HEK293 (cell line): Measurements from ENCODE around the gene ERCC3.
A peak's percentile ranks its signal among the peaks of the same experiment; 100 is the strongest.

ENCODE experiments used
- CTCF ChIA-PET: fragments of 350-600 bp; formaldehyde crosslinking; extraction: SDS; loops from one replicate; lab custom pipeline; 2021; ENCODE audit warnings: antibody characterized with exemption; lab: Yijun Ruan, JAX
- POLR2A ChIA-PET: fragments of 300-600 bp; formaldehyde crosslinking; extraction: SDS; loops from one replicate; lab custom pipeline; 2020; ENCODE audit warnings: antibody characterized with exemption, inconsistent platforms; lab: Yijun Ruan, JAX
- H3K27ac ChIP-seq: fragments of 200-500 bp; sonication (Bioruptor generic); 2 replicates; pipeline ENCODE4 v1.5.1; 2014; ENCODE audit warnings: low read depth, low read length, control low read depth, inconsistent platforms; ENCODE audit errors: extremely low read depth
- H3K36me3 ChIP-seq, 2 experiments: fragments of 200-500 bp in 1 of 2; sonication (Bioruptor generic) in 1 of 2; 1 replicate in 1 of 2; 2 replicates in 1 of 2; pipeline ENCODE4 v1.5.1; 2014 to 2017; ENCODE audit warnings: inconsistent platforms in 2 of 2, low read length in 2 of 2; ENCODE audit not compliant: control insufficient read depth in 2 of 2, insufficient read depth in 1 of 2
- H3K4me1 ChIP-seq: fragments of 200-500 bp; sonication (Bioruptor generic); 2 replicates; pipeline ENCODE4 v1.5.1; 2014; ENCODE audit warnings: mild to moderate bottlenecking, low read length, inconsistent platforms; ENCODE audit not compliant: control insufficient read depth, insufficient read depth
- H3K4me3 ChIP-seq: 2 replicates; pipeline ENCODE4 v1.5.1; 2011; ENCODE audit warnings: low read depth, mild to moderate bottlenecking, control low read depth, low read length, moderate library complexity
- H3K9me3 ChIP-seq: fragments of 200-500 bp; sonication (Bioruptor generic); 2 replicates; pipeline ENCODE4 v1.5.1; 2014; ENCODE audit warnings: low read depth, low read length, inconsistent platforms; ENCODE audit not compliant: control insufficient read depth, insufficient read depth
- GLIS1 ChIP-seq: fragments of 450-650 bp; formaldehyde crosslinking; IDR thresholded peaks from 2 replicates; pipeline ENCODE4 v1.5.1; 2016; ENCODE audit warnings: missing biosample characterization, missing genetic modification characterization
- ZBTB20 ChIP-seq: fragments of 450-650 bp; formaldehyde crosslinking; IDR thresholded peaks from 2 replicates; pipeline ENCODE4 v1.5.1; 2016; ENCODE audit warnings: missing biosample characterization, missing genetic modification characterization
- ZNF140 ChIP-seq: fragments of 450-650 bp; formaldehyde crosslinking; IDR thresholded peaks from 2 replicates; pipeline ENCODE4 v1.5.1; 2016; ENCODE audit warnings: missing biosample characterization, missing genetic modification characterization
- ZNF157 ChIP-seq: fragments of 450-650 bp; formaldehyde crosslinking; IDR thresholded peaks from 2 replicates; pipeline ENCODE4 v1.5.1; 2016; ENCODE audit warnings: missing biosample characterization, missing genetic modification characterization
- ZNF626 ChIP-seq: fragments of 450-650 bp; sonication (Bioruptor Pico); formaldehyde crosslinking; IDR thresholded peaks from 2 replicates; pipeline ENCODE4 v1.5.1; 2018; ENCODE audit warnings: missing biosample characterization, missing genetic modification characterization, inconsistent platforms
- ZNF629 ChIP-seq: fragments of 450-650 bp; formaldehyde crosslinking; IDR thresholded peaks from 2 replicates; pipeline ENCODE4 v1.5.1; 2017; ENCODE audit warnings: missing biosample characterization, missing genetic modification characterization
- ZNF664 ChIP-seq: fragments of 450-650 bp; formaldehyde crosslinking; IDR thresholded peaks from 2 replicates; pipeline ENCODE4 v1.5.1; 2016; ENCODE audit warnings: missing biosample characterization, missing genetic modification characterization
- ZNF677 ChIP-seq: fragments of 450-650 bp; IDR thresholded peaks from 2 replicates; pipeline ENCODE4 v1.5.0; 2018; ENCODE audit warnings: missing biosample characterization, mild to moderate bottlenecking, missing genetic modification characterization, moderate library complexity
- ZNF791 ChIP-seq: fragments of 450-650 bp; formaldehyde crosslinking; IDR thresholded peaks from 2 replicates; pipeline ENCODE4 v1.5.1; 2016; ENCODE audit warnings: missing biosample characterization, missing genetic modification characterization
- TF ChIP-seq, protein P1 (sequence below): fragments of 450-650 bp; formaldehyde crosslinking; conservative IDR thresholded peaks from 2 replicates; pipeline ENCODE4 v1.5.1; 2016; ENCODE audit warnings: low read depth, missing biosample characterization, missing genetic modification characterization
- TF ChIP-seq, protein P2 (sequence below): fragments of 450-650 bp; formaldehyde crosslinking; IDR thresholded peaks from 2 replicates; pipeline ENCODE4 v1.5.1; 2017; ENCODE audit warnings: missing biosample characterization, missing genetic modification characterization
- TF ChIP-seq, protein P3 (sequence below): fragments of 450-650 bp; formaldehyde crosslinking; IDR thresholded peaks from 2 replicates; pipeline ENCODE4 v1.5.1; 2016; ENCODE audit warnings: missing biosample characterization, missing genetic modification characterization, low read depth
- TF ChIP-seq, protein P4 (sequence below): fragments of 450-650 bp; formaldehyde crosslinking; IDR thresholded peaks from 2 replicates; pipeline ENCODE4 v1.5.1; 2016; ENCODE audit warnings: missing biosample characterization, missing genetic modification characterization

The ERCC3 gene

DNA sequence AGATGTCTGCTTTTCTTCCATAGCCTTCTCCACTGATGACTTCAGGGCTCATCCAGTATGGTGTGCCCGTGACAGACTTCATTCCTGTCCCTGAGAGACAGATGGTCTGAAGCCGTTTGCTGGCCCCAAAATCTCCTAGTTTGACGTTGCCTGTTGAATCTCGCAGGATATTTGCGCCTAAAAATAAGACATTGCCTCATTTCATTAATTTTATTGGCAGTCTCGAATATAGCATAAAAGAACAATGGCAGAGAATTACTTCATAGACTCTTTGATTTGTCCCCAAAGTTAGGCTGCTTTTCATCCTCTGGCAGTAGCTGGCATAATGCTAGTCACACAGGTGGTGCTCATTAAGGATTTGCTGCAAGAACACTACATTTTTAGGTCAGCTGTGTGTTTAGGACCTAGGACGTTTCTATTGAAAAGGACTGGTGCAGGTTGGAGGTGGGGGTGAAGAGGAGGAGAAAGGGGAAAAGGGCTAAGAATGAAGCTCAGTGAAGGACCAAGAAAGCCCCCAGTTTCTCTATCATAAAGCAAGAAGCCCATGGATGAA is 14.7 kb upstream of the ERCC3 start (continued):
- TF ChIP-seq, protein P1, sequence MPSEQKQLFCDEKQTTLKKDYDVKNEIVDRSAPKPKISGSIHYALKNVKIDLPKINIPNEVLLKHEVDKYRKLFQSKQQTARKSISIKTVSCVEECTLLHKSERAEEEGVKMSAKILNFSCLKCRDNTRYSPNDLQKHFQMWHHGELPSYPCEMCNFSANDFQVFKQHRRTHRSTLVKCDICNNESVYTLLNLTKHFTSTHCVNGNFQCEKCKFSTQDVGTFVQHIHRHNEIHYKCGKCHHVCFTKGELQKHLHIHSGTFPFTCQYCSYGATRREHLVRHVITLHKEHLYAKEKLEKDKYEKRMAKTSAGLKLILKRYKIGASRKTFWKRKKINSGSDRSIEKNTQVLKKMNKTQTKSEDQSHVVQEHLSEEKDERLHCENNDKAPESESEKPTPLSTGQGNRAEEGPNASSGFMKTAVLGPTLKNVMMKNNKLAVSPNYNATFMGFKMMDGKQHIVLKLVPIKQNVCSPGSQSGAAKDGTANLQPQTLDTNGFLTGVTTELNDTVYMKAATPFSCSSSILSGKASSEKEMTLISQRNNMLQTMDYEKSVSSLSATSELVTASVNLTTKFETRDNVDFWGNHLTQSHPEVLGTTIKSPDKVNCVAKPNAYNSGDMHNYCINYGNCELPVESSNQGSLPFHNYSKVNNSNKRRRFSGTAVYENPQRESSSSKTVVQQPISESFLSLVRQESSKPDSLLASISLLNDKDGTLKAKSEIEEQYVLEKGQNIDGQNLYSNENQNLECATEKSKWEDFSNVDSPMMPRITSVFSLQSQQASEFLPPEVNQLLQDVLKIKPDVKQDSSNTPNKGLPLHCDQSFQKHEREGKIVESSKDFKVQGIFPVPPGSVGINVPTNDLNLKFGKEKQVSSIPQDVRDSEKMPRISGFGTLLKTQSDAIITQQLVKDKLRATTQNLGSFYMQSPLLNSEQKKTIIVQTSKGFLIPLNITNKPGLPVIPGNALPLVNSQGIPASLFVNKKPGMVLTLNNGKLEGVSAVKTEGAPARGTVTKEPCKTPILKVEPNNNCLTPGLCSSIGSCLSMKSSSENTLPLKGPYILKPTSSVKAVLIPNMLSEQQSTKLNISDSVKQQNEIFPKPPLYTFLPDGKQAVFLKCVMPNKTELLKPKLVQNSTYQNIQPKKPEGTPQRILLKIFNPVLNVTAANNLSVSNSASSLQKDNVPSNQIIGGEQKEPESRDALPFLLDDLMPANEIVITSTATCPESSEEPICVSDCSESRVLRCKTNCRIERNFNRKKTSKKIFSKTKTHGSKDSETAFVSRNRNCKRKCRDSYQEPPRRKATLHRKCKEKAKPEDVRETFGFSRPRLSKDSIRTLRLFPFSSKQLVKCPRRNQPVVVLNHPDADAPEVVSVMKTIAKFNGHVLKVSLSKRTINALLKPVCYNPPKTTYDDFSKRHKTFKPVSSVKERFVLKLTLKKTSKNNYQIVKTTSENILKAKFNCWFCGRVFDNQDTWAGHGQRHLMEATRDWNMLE (tag by site-specific recombination), result no peak
- TF ChIP-seq GLIS1 (tag by site-specific recombination) (no peak), ZNF626 (tag by site-specific recombination) (no peak)

DNA sequence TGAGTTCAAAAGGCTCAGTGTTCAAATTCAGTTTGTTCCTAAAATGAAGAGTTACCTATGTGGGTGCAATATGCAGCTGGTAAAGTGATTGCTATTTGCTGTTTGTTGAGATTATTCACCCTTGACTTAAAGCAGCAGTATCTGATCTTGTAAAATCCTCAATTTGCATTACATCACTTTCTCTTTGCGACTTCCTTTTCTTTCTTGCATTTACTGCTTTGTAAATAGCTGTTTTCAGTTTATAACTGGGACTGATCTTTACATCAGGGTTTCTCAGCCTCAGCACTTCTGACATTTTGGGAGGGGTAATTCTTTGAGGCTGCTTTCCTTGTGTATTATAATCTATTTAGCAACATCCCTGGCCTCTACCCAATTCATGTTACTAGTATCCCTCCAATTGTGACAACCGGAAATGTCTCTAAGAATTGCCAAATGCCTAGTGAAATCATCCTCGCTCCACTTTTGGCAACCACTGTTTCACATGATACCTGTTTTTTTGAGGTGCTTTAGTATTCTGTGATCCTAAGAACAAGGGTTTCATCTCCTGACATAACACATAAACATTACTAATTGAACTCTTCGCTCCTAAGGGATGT is 12.1 kb upstream of the ERCC3 start:
- no peak overlapping the region for H3K27ac ChIP-seq
- CTCF ChIA-PET, result interaction anchor here (0.6 to 0.7 kb wide), 2 partner anchors 12 to 229 kb away, joined by 3 to 4 read pairs; partner anchors contain the start of gene ERCC3
- TF ChIP-seq, protein P2, sequence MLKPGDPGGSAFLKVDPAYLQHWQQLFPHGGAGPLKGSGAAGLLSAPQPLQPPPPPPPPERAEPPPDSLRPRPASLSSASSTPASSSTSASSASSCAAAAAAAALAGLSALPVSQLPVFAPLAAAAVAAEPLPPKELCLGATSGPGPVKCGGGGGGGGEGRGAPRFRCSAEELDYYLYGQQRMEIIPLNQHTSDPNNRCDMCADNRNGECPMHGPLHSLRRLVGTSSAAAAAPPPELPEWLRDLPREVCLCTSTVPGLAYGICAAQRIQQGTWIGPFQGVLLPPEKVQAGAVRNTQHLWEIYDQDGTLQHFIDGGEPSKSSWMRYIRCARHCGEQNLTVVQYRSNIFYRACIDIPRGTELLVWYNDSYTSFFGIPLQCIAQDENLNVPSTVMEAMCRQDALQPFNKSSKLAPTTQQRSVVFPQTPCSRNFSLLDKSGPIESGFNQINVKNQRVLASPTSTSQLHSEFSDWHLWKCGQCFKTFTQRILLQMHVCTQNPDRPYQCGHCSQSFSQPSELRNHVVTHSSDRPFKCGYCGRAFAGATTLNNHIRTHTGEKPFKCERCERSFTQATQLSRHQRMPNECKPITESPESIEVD (tag by site-specific recombination), result peak; percentile 45; the same call in 1 of the 2 replicates
- no peak for TF ChIP-seq ZNF157
- no peak for TF ChIP-seq ZNF791
- no peak for TF ChIP-seq ZBTB20 (tag by site-specific recombination)
- TF ChIP-seq, protein P3, sequence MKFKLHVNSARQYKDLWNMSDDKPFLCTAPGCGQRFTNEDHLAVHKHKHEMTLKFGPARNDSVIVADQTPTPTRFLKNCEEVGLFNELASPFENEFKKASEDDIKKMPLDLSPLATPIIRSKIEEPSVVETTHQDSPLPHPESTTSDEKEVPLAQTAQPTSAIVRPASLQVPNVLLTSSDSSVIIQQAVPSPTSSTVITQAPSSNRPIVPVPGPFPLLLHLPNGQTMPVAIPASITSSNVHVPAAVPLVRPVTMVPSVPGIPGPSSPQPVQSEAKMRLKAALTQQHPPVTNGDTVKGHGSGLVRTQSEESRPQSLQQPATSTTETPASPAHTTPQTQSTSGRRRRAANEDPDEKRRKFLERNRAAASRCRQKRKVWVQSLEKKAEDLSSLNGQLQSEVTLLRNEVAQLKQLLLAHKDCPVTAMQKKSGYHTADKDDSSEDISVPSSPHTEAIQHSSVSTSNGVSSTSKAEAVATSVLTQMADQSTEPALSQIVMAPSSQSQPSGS (tag by site-specific recombination), result peak; percentile 74
- TF ChIP-seq ZNF629, result 0 out of 2 replicates have a peak, but pooled peaks have one; percentile 30
- TF ChIP-seq ZNF140 (tag by site-specific recombination), result no peak
- TF ChIP-seq, protein P4, sequence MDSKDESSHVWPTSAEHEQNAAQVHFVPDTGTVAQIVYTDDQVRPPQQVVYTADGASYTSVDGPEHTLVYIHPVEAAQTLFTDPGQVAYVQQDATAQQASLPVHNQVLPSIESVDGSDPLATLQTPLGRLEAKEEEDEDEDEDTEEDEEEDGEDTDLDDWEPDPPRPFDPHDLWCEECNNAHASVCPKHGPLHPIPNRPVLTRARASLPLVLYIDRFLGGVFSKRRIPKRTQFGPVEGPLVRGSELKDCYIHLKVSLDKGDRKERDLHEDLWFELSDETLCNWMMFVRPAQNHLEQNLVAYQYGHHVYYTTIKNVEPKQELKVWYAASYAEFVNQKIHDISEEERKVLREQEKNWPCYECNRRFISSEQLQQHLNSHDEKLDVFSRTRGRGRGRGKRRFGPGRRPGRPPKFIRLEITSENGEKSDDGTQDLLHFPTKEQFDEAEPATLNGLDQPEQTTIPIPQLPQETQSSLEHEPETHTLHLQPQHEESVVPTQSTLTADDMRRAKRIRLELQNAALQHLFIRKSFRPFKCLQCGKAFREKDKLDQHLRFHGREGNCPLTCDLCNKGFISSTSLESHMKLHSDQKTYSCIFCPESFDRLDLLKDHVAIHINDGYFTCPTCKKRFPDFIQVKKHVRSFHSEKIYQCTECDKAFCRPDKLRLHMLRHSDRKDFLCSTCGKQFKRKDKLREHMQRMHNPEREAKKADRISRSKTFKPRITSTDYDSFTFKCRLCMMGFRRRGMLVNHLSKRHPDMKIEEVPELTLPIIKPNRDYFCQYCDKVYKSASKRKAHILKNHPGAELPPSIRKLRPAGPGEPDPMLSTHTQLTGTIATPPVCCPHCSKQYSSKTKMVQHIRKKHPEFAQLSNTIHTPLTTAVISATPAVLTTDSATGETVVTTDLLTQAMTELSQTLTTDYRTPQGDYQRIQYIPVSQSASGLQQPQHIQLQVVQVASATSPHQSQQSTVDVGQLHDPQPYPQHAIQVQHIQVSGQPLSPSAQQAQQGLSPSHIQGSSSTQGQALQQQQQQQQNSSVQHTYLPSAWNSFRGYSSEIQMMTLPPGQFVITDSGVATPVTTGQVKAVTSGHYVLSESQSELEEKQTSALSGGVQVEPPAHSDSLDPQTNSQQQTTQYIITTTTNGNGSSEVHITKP, result peak; percentile 27; the same call in 1 of the 2 replicates
- peak; percentile 86 for TF ChIP-seq ZNF677 (tag by site-specific recombination)
- peak; percentile 26; the same call in 1 of the 2 replicates for TF ChIP-seq ZNF664
- H3K36me3 ChIP-seq, result peaks cover 21 to 54% of the 10 kb centered on the region in 2 experiments
- H3K9me3 ChIP-seq, result no peaks in the 10 kb centered on the region
- H3K4me3 ChIP-seq, result no peak overlapping the region
- POLR2A ChIA-PET, result no interaction called here
- H3K4me1 ChIP-seq, result peaks cover 2% of the 10 kb centered on the region; the same call in 1 of the 2 replicates
